Ectodermal cell (in vitro differentiated cells): ENCODE data around the gene MED25.
A peak's percentile ranks its signal among the peaks of the same experiment; 100 is the strongest.

Experiments used
- H3K27ac ChIP-seq: 2 replicates; pipeline ENCODE4 v1.7.0; 2013; ENCODE audit warnings: mild to moderate bottlenecking, low read depth, low read length; ENCODE audit not compliant: insufficient read depth, poor library complexity, severe bottlenecking
- H3K27me3 ChIP-seq: 2 replicates; pipeline ENCODE4 v1.7.0; 2013; ENCODE audit warnings: mild to moderate bottlenecking, low read length; ENCODE audit not compliant: insufficient read depth, control insufficient read depth, poor library complexity, severe bottlenecking
- H3K36me3 ChIP-seq: one replicate; pipeline ENCODE4 v1.7.0; 2013; ENCODE audit warnings: low read length; ENCODE audit not compliant: control insufficient read depth, insufficient read depth
- H3K4me1 ChIP-seq: one replicate; pipeline ENCODE4 v1.7.0; 2013; ENCODE audit warnings: low read length; ENCODE audit not compliant: control insufficient read depth, insufficient read depth
- H3K4me3 ChIP-seq: 2 replicates; pipeline ENCODE4 v1.7.0; 2013; ENCODE audit warnings: low read depth, low read length, control low read depth; ENCODE audit not compliant: insufficient read depth
- H3K9me3 ChIP-seq: 2 replicates; pipeline ENCODE4 v1.7.0; 2013; ENCODE audit warnings: mild to moderate bottlenecking, low read length, moderate library complexity; ENCODE audit not compliant: control insufficient read depth
- WGBS, 2 experiments: methylation state at CpG; one replicate each; pipeline ENCODE4 v1.1.7; 2013; ENCODE audit warnings: missing lambda C conversion rate in 2 of 2; 5-methylcytosine and 5-hydroxymethylcytosine counted together

MED25 gene

GRCh38 chr19:49870309-49870901 lies 52.3 kb downstream of the MED25 start:
- WGBS, 2 experiments = 91 to 92% methylated on average over 15 of the region's 15 CpGs
- no peaks in the 10 kb centered on the region for H3K9me3 ChIP-seq
- peak overlapping the region; percentile 82 for H3K27ac ChIP-seq
- peaks cover 10% of the 10 kb centered on the region for H3K4me1 ChIP-seq
- H3K36me3 ChIP-seq = no peaks in the 10 kb centered on the region
- H3K4me3 ChIP-seq = peak overlapping the region; percentile 53
- no peaks in the 10 kb centered on the region for H3K27me3 ChIP-seq

GRCh38 chr19:49871349-49871985 lies 53.4 kb downstream of the MED25 start:
- Histone ChIP-seq H3K36me3 (no peaks in the 10 kb centered on the region), H3K27me3 (no peaks in the 10 kb centered on the region), H3K27ac (no peak overlapping the region), H3K9me3 (no peaks in the 10 kb centered on the region), H3K4me1 (peaks cover 6% of the 10 kb centered on the region), H3K4me3 (no peak overlapping the region)
- 92 to 93% methylated on average over 17 of the region's 17 CpGs for WGBS, 2 experiments

GRCh38 chr19:49872245-49873128 lies 54.4 kb downstream of the MED25 start:
- Histone ChIP-seq H3K4me3 (no peak overlapping the region), H3K9me3 (no peaks in the 10 kb centered on the region), H3K4me1 (peaks cover 6% of the 10 kb centered on the region), H3K36me3 (no peaks in the 10 kb centered on the region), H3K27me3 (no peaks in the 10 kb centered on the region), H3K27ac (no peak overlapping the region)
- WGBS, 2 experiments = 94 to 95% methylated on average over 27 of the region's 27 CpGs

GRCh38 chr19:49873129-49873521 lies 55.0 kb downstream of the MED25 start:
- WGBS, 2 experiments = 94% methylated on average over 29 of the region's 29 CpGs
- Histone ChIP-seq H3K27ac (no peak overlapping the region), H3K4me1 (peaks cover 6% of the 10 kb centered on the region), H3K27me3 (no peaks in the 10 kb centered on the region), H3K36me3 (no peaks in the 10 kb centered on the region), H3K9me3 (no peaks in the 10 kb centered on the region), H3K4me3 (no peak overlapping the region)

- no peaks in the 10 kb centered on the region for H3K9me3 ChIP-seq
- H3K36me3 ChIP-seq = no peaks in the 10 kb centered on the region
- no peak overlapping the region for H3K4me3 ChIP-seq
- no peak overlapping the region for H3K27ac ChIP-seq
- H3K4me1 ChIP-seq = peaks cover 6% of the 10 kb centered on the region
- WGBS, 2 experiments = 91 to 93% methylated on average over 10 of the region's 10 CpGs
- no peaks in the 10 kb centered on the region for H3K27me3 ChIP-seq
Observed at GRCh38 chr19:49873834-49874233, 55.7 kb downstream of the MED25 start.

GRCh38 chr19:49874503-49875157 lies 56.5 kb downstream of the MED25 start:
- H3K4me3 ChIP-seq = no peak overlapping the region
- 95 to 96% methylated on average over 11 of the region's 11 CpGs for WGBS, 2 experiments
- no peaks in the 10 kb centered on the region for H3K9me3 ChIP-seq
- H3K36me3 ChIP-seq = no peaks in the 10 kb centered on the region
- no peak overlapping the region for H3K27ac ChIP-seq
- no peaks in the 10 kb centered on the region for H3K27me3 ChIP-seq
- H3K4me1 ChIP-seq = peaks cover 6% of the 10 kb centered on the region

- 89 to 93% methylated on average over 4 of the region's 4 CpGs for WGBS, 2 experiments
- peaks cover 6% of the 10 kb centered on the region for H3K4me1 ChIP-seq
- no peaks in the 10 kb centered on the region for H3K27me3 ChIP-seq
- H3K4me3 ChIP-seq = peak overlapping the region; percentile 91
- H3K9me3 ChIP-seq = no peaks in the 10 kb centered on the region
- no peak overlapping the region for H3K27ac ChIP-seq
- H3K36me3 ChIP-seq = peaks cover 2% of the 10 kb centered on the region
Observed at GRCh38 chr19:49875177-49875576, 57.1 kb downstream of the MED25 start.

GRCh38 chr19:49875857-49876421 lies 57.9 kb downstream of the MED25 start:
- Histone ChIP-seq H3K27ac (peak overlapping the region; percentile 98), H3K36me3 (peaks cover 8% of the 10 kb centered on the region), H3K27me3 (no peaks in the 10 kb centered on the region), H3K4me3 (peak overlapping the region; percentile 91), H3K9me3 (no peaks in the 10 kb centered on the region), H3K4me1 (peaks cover 6% of the 10 kb centered on the region)
- 0% methylated on average over 28 of the region's 28 CpGs for WGBS, 2 experiments

GRCh38 chr19:49876422-49877019 lies 58.4 kb downstream of the MED25 start:
- Histone ChIP-seq H3K9me3 (no peaks in the 10 kb centered on the region), H3K27ac (peak overlapping the region; percentile 98), H3K4me3 (peak overlapping the region; percentile 91), H3K27me3 (no peaks in the 10 kb centered on the region), H3K4me1 (peaks cover 6% of the 10 kb centered on the region), H3K36me3 (peaks cover 13% of the 10 kb centered on the region)
- whole genome bisulfite sequencing, 2 experiments = 0% methylated on average over 46 of the region's 46 CpGs
